GM19099 (cell line): ENCODE data around the gene PLD1.

ENCODE experiments used
- POLR2A ChIP-seq: IDR thresholded peaks from 3 replicates; pipeline ENCODE4 v1.6.1; 2011; ENCODE audit warnings: low read depth; ENCODE audit not compliant: insufficient read length; ENCODE audit errors: extremely low read depth

Gene PLD1

DNA sequence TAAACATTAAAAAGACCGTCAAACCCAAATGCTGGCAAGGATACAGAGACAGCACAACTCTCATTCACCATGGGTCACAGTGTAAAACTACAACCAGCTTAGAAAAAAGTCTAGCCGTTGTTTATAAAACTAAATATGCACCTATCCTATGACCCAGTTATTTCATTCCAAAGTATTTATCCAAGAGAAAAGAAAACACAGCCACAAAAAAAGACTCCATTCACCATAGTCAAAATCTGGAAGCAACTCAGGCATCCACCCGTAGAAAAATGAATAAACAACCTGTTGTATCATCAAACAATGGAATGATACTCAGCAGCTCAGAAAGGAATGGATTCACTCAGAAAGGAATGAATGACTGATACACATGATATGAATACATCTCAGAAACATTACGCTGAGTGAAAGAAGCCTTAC, 28.6 kb downstream of the PLD1 start:
- TF ChIP-seq POLR2A = no peak

DNA sequence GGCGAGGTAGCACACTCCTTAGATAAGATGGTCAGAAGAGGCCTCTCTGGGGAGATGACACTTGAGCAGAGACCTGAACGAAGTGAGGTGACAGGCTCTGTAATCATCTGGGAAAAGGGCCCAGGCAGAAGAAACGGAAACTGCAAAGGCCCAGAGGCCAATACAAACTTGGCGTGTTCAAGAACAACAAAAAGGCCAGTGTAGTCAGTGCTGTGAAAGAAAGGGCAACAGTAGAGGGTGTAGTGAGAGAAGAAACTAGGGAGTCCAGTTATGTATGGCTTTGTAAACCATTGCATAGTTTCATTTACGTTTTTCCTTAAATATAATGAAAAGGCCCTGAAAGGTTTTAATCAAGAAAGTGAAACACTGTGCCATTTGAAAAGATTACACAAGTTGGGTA, 31.8 kb downstream of the PLD1 start:
- TF ChIP-seq POLR2A = no peak

DNA sequence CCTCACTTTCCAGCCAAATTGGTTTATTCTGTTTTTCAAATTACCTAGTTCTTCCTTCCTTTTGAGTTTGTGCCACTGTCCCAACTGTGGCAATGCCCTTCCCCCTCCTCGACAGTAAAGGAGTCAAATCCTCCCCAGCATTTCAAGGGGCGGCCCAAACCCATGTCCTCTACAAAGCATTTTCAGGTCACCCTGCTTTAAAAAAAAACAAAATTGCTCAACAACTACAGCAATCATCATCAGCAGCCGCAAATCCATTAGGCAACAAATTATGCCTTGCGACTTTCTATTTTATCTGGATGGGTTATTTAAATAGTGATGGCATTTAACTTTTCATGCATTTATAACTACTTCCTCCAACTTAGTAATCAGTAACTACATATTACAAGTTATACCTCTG, 32.7 kb downstream of the PLD1 start:
- TF ChIP-seq POLR2A = no peak

DNA sequence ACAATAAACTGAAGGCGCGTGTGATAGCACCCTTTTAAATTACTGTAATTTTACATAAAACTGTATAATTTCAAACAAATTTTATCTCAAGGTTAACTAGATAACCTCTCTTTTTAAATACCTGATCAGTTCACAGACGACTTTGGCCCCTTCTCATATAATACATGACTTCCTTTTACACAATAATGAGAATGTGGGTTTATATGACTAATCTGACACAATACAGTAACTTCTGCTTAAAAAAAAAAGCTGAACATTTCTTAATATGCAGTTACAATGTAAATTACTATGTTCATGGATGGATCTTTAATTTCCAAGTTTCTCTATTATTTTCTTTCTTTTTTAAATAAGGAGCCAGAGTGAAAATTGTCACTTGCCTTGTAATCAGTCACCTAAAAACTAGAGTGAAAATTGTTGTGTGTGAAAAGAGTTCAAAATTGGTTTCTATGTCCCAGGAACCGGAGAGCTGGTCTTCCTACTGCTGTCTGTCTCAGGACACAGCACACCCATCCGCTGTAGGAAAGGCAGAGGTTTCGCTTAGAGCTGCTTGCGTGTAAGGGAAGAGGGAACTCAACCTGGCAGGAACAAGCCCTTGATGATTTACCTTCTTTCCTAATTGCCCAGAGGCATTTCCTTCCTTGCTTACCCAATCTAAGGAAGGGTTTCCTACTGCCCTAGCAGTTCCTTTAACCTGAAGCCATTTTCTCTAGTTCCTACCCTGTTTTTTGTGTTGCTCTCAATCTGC, 33.3 kb downstream of the PLD1 start:
- TF ChIP-seq POLR2A = no peak

DNA sequence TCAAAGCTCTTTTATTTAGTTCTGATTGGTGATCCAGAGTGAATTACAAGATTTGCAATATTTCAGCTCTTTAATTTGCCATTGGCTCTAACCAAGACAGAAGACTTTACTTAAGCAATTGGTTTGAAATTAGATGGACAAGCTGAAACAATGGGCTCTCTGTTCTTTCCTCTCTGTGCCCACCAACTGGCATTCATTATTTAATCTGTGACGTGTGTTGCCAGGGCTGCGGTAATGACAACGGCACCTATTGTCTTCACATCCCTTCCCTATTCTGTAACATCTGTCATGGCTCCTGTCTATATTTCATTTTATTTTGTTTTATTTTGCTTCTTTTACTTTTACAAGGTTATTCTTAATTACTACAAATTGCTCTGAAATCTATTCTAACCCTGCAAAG, 33.9 kb downstream of the PLD1 start:
- TF ChIP-seq POLR2A = no peak

DNA sequence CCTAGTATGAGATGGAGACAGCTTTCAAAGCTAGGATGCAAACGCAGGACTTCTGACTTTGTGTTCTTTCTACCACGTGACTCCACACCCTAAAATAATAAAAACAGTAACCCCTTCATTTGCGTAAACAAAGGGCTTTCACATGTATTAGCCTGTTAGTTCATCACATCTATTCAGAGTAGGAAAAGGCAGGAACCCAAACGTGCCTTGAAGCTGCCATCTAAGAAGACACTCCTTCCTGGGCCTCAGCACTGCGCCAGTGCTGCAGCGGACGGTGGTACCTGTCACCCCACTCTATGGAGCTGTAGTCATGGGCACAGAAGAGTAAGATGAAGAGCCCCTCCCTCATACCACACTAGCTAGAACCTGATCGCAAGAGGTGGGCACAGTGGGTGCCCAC, 34.3 kb downstream of the PLD1 start:
- no peak for TF ChIP-seq POLR2A

- TF ChIP-seq POLR2A = no peak
Measured at GRCh38 chr3:171774521-171774920, 35.8 kb downstream of the PLD1 start.

- no peak for TF ChIP-seq POLR2A
Measured at GRCh38 chr3:171772427-171773056, 37.7 kb downstream of the PLD1 start.

DNA sequence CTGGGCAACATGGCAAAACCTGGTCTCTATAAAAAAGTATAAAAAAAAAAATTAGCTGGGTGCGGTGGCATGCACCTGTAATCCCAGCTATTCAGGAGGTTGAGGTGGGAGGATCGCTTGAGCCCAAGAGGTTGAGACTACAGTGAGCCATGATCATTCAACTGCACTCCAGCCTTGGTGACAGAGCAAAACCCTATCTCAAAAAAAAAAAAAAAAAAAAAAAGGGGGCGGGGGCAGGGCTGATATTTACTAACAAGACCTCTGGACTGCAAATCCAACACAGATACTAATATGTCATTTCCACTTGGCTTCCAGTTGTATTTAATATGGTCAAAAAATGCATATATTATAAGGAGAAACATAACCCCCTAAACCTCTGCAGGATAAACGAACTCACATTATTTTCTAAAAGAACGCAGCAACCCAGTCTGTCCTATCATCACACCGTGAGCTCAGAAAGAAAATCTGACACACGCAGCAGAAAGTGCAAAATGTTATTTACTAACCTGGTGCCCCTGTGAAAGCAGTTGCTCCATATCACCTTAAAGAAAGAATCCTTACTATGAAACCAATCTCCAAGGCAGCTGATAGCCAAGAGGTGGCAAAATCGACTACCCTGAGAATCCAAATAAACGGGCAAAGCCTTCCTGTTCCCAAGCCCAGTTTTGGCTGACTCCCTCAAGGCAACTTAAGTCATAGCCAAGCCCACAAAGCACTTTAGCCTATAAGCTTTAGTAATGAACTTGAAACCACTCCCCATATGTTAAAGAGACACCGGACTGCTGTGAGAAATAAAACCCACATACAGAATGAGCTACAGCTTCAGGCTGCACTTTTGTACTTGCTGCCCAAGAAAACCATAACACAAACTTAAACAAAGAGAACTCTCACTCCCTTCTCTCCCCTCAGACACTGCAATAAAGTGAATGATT, 39.3 kb downstream of the PLD1 start:
- no peak for TF ChIP-seq POLR2A

DNA sequence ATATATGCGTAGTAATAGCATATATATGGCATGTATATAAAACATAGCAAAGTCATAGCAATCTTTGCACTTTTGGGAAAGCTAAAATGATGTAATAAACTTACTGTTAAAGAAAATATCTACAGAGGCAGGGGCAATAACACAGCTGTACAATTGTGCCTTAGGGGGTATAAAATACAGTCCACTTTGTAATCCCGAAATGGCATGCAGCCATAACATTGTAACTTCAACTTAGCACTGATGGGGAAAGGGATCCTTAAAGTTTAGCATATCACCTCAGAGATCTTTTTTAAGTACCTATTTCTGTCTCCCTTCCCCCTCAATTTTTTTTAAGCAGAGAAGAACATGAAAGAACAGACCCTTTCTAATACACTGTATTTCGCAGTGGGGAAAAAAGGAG, 40.8 kb downstream of the PLD1 start:
- no peak for TF ChIP-seq POLR2A

DNA sequence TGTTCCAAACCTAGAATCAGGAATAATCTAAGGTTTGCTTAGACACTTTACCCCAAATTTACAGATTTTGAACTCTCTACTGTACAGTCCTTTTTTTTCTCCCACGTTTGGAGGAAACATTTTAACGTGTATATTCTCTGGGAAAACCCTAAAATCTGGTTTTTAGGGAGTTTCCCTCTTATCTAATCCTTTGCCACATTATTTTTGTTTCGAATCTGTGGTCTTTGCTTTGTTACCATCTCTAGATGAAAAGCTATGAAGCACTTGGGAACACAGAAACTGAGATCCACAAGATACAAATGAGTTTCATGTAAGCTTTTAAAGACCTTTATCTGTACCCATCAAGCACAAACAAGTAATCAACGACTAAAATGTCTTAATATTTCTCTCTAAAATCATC, 41.3 kb downstream of the PLD1 start:
- no peak for TF ChIP-seq POLR2A

- no peak for TF ChIP-seq POLR2A
Measured at GRCh38 chr3:171768281-171768900, 41.9 kb downstream of the PLD1 start.

DNA sequence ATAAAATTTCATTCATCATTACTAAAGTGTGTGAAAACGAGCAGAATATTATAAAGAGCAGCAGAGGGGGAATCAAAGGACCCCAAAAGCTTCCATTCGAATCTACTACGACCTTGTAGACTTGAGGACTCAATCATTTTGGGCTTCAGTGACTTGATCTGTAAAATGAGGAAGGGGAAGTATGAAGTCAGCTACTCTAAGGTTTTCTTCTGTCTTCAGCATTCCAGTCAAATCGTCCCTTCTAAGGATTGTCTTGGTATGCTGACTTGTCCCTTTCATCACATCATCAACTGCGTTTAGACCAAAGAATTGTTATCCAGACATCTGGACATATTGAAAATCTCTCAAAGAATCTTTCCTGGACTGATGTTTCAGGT, 44.8 kb downstream of the PLD1 start:
- no peak for TF ChIP-seq POLR2A

GRCh38 chr3:171763392-171763791, 46.9 kb downstream of the PLD1 start:
- TF ChIP-seq POLR2A = no peak

GRCh38 chr3:171760477-171760876, 49.8 kb downstream of the PLD1 start:
- no peak for TF ChIP-seq POLR2A
